Measurements from ENCODE around the gene TMEM131L. TPM values are rescaled to one million over a fixed set of nuclear protein-coding genes. Genes with fewer than 3 reads are reported as not detected.
A peak's percentile ranks its signal among the peaks of the same experiment; 100 is the strongest.

TMEM131L gene
- total RNA-seq, 1 experiment from 2014 or later = 14.6 TPM

GRCh38 chr4:153432965-153433753 is 33.0 kb upstream of the TMEM131L start:
- Histone ChIP-seq H3K27ac (ENCODE audit: insufficient read length, low read depth, low read length) (no peak overlapping the region), H3K79me2 (ENCODE audit: insufficient read depth, low read length) (no peaks in the 10 kb centered on the region), H3K23ac (ENCODE audit: insufficient read length, low read depth, low read length) (no peak overlapping the region), H3K18ac (ENCODE audit: insufficient read length, low read depth, low read length) (no peak overlapping the region), H4K5ac (ENCODE audit: insufficient read length, low read depth, low read length) (no peak overlapping the region), H3K23me2 (ENCODE audit: insufficient read length, low read depth, low read length, poor library complexity, severe bottlenecking) (no peaks in the 10 kb centered on the region), H3K27me3 (ENCODE audit: insufficient read depth, low read length) (no peaks in the 10 kb centered on the region), H2BK120ac (ENCODE audit: low read depth, low read length, poor library complexity, severe bottlenecking) (no peak overlapping the region), H2BK12ac (ENCODE audit: insufficient read length, low read depth, low read length) (no peak overlapping the region), H2BK20ac (ENCODE audit: low read depth, low read length, poor library complexity, severe bottlenecking) (no peak overlapping the region), H2AFZ (ENCODE audit: low read length) (no peak overlapping the region), H3K4me1 (ENCODE audit: insufficient read depth, low read length) (no peaks in the 10 kb centered on the region), H3K79me1 (ENCODE audit: insufficient read depth, low read depth, low read length, poor library complexity, severe bottlenecking) (no peaks in the 10 kb centered on the region), H2AK5ac (ENCODE audit: insufficient read length, low read length) (no peak overlapping the region), H3K14ac (ENCODE audit: insufficient read depth, low read length) (no peak overlapping the region), H2BK5ac (ENCODE audit: insufficient read length, low read length) (no peak overlapping the region), H3K9ac (ENCODE audit: extremely low read depth, insufficient read length, low read length) (no peak overlapping the region), H4K20me1 (ENCODE audit: control insufficient read depth, insufficient read depth, insufficient read length) (no peaks in the 10 kb centered on the region), H3K4ac (ENCODE audit: low read depth, low read length) (no peak overlapping the region), H3K56ac (ENCODE audit: insufficient read length, low read depth, low read length) (no peak overlapping the region), H2BK15ac (ENCODE audit: low read depth, low read length) (no peak overlapping the region; the same call in 1 of the 2 replicates), H3T11ph (ENCODE audit: low read length) (no peak overlapping the region), H3K9me3 (ENCODE audit: control insufficient read depth, low read depth, low read length) (no peaks in the 10 kb centered on the region), H3K4me2 (ENCODE audit: insufficient read depth, insufficient read length, low read length) (no peak overlapping the region), H4K91ac (ENCODE audit: insufficient read length, low read depth, low read length) (no peak overlapping the region), H4K8ac (replicated peaks; ENCODE audit: insufficient read length, low read depth, low read length) (no peak overlapping the region)
- H3K9me3 Mint-ChIP-seq = no peaks in the 10 kb centered on the region
- no peak overlapping the region for H3K27ac Mint-ChIP-seq
- H3K4me1 Mint-ChIP-seq = peaks cover 0 to 8% of the 10 kb centered on the region in 2 experiments; a peak in 1 of 4 replicates
- no peaks in the 10 kb centered on the region for H3K36me3 Mint-ChIP-seq (ENCODE audit: insufficient read depth in 1 of 3, low read depth in 3 of 3)
- no CpG with 5 or more reads among the region's 12 CpGs for WGBS (ENCODE audit: extremely low coverage, insufficient read length, low lambda C conversion rate)
- no peak overlapping the region for H3K4me3 Mint-ChIP-seq
- TF ChIP-seq CTCF (conservative IDR thresholded peaks at IDR 0.05) = peak; percentile 71
- peak; percentile 72 for DNase-seq
- H3K27me3 Mint-ChIP-seq (ENCODE audit: low read depth) = no peaks in the 10 kb centered on the region

Measured in H9 (cell line).